Loucy (cell line): Measurements from ENCODE around the gene SLCO2A1.
A peak's percentile ranks its signal among the peaks of the same experiment; 100 is the strongest.

Experiments used
- H2AFZ ChIP-seq: fragments of 200-600 bp; sonication (generic); 2 replicates; pipeline ENCODE4 v1.6.0; 2016; ENCODE audit warnings: antibody characterized with exemption, mild to moderate bottlenecking, low read length, moderate library complexity
- H3F3A ChIP-seq: fragments of 200-600 bp; 2 replicates; pipeline ENCODE4 v1.6.0; 2016; ENCODE audit warnings: antibody characterized with exemption, low read depth, mild to moderate bottlenecking
- H3K27me3 ChIP-seq: fragments of 200-600 bp; sonication (generic); 2 replicates; pipeline ENCODE4 v1.6.1; 2014; ENCODE audit warnings: low read length, mild to moderate bottlenecking; ENCODE audit not compliant: insufficient read depth, poor library complexity, severe bottlenecking
- H3K36me3 ChIP-seq: fragments of 200-600 bp; sonication (generic); 2 replicates; pipeline ENCODE4 v1.6.1; 2016; ENCODE audit warnings: low read length; ENCODE audit not compliant: insufficient read depth
- H3K4me1 ChIP-seq: fragments of 200-600 bp; sonication (generic); 2 replicates; pipeline ENCODE4 v1.5.1; 2014; ENCODE audit warnings: low read length, mild to moderate bottlenecking; ENCODE audit not compliant: insufficient read depth, poor library complexity, severe bottlenecking
- H3K4me2 ChIP-seq: fragments of 200-600 bp; sonication (generic); 2 replicates; pipeline ENCODE4 v1.6.0; 2014; ENCODE audit warnings: antibody characterized with exemption, low read length, low read depth, mild to moderate bottlenecking; ENCODE audit not compliant: poor library complexity, severe bottlenecking
- H3K4me3 ChIP-seq: fragments of 200-600 bp; sonication (generic); 2 replicates; pipeline ENCODE4 v1.5.1; 2014; ENCODE audit warnings: low read length, mild to moderate bottlenecking, mixed read lengths; ENCODE audit not compliant: poor library complexity, severe bottlenecking
- H3K79me2 ChIP-seq: fragments of 200-600 bp; sonication (generic); 2 replicates; pipeline ENCODE4 v1.6.1; 2014; ENCODE audit warnings: low read length; ENCODE audit not compliant: insufficient read depth
- H3K9ac ChIP-seq: fragments of 200-600 bp; sonication (generic); 2 replicates; pipeline ENCODE4 v1.6.0; 2014; ENCODE audit warnings: mild to moderate bottlenecking, low read depth, low read length, moderate library complexity; ENCODE audit not compliant: poor library complexity, severe bottlenecking
- H3K9me2 ChIP-seq: fragments of 200-600 bp; sonication (generic); replicated peaks from 2 replicates; pipeline ENCODE4 v1.6.1; 2016; ENCODE audit warnings: low read depth, low read length, mixed read lengths
- H3K9me3 ChIP-seq: fragments of 200-600 bp; sonication (generic); 2 replicates; pipeline ENCODE4 v1.6.1; 2014; ENCODE audit warnings: mild to moderate bottlenecking, antibody characterized with exemption, low read length, low read depth; ENCODE audit not compliant: insufficient read depth
- H4K20me1 ChIP-seq: fragments of 200-600 bp; sonication (generic); 2 replicates; pipeline ENCODE4 v1.6.0; 2014; ENCODE audit warnings: antibody characterized with exemption, low read length, mild to moderate bottlenecking; ENCODE audit not compliant: insufficient read depth, poor library complexity, severe bottlenecking
- EZH2phosphoT487 ChIP-seq: fragments of 200-600 bp; IDR thresholded peaks from 2 replicates; pipeline ENCODE4 v1.6.1; 2018; ENCODE audit warnings: antibody characterized with exemption, mild to moderate bottlenecking, moderate library complexity, borderline replicate concordance
- TF ChIP-seq, protein P1 (sequence below): fragments of 200-600 bp; sonication (generic); conservative IDR thresholded peaks from 2 replicates; pipeline ENCODE4 v1.5.1; 2014; ENCODE audit warnings: mild to moderate bottlenecking, antibody characterized with exemption, low read length

Gene SLCO2A1

DNA sequence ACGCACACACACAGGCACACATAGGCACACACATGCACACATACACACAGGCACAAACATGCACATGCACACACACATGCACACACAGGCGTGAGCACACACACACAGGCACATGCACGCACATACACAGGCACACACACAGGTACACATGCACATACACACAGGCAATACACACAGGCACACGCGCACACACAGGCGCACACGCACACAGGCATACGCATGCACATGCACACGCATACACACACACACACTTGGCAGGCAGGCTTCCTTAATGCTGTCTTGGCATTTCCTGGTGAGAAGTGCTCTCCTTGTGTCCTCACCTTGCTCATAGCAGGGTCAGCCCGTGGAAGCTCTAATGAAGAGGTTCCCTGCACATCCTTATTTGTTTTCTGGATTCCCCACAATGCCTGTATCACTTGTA, 8.4 kb upstream of the SLCO2A1 start:
- no peak overlapping the region for H3K4me2 ChIP-seq
- H3K9me2 ChIP-seq: no peaks in the 10 kb centered on the region
- no peaks in the 10 kb centered on the region for H4K20me1 ChIP-seq
- peaks cover 29% of the 10 kb centered on the region for H3K4me1 ChIP-seq
- peak overlapping the region; percentile 30; the same call in 1 of the 2 replicates for H2AFZ ChIP-seq
- peaks cover 13% of the 10 kb centered on the region; the same call in 1 of the 2 replicates for H3K9me3 ChIP-seq
- H3F3A ChIP-seq: no peaks in the 10 kb centered on the region
- no peaks in the 10 kb centered on the region for H3K79me2 ChIP-seq
- H3K27me3 ChIP-seq: no peaks in the 10 kb centered on the region
- peak overlapping the region; percentile 25 for H3K9ac ChIP-seq
- TF ChIP-seq, protein P1, sequence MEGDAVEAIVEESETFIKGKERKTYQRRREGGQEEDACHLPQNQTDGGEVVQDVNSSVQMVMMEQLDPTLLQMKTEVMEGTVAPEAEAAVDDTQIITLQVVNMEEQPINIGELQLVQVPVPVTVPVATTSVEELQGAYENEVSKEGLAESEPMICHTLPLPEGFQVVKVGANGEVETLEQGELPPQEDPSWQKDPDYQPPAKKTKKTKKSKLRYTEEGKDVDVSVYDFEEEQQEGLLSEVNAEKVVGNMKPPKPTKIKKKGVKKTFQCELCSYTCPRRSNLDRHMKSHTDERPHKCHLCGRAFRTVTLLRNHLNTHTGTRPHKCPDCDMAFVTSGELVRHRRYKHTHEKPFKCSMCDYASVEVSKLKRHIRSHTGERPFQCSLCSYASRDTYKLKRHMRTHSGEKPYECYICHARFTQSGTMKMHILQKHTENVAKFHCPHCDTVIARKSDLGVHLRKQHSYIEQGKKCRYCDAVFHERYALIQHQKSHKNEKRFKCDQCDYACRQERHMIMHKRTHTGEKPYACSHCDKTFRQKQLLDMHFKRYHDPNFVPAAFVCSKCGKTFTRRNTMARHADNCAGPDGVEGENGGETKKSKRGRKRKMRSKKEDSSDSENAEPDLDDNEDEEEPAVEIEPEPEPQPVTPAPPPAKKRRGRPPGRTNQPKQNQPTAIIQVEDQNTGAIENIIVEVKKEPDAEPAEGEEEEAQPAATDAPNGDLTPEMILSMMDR: no peak
- TF ChIP-seq EZH2phosphoT487: no peak
- no peak overlapping the region for H3K4me3 ChIP-seq
- H3K36me3 ChIP-seq: no peaks in the 10 kb centered on the region

DNA sequence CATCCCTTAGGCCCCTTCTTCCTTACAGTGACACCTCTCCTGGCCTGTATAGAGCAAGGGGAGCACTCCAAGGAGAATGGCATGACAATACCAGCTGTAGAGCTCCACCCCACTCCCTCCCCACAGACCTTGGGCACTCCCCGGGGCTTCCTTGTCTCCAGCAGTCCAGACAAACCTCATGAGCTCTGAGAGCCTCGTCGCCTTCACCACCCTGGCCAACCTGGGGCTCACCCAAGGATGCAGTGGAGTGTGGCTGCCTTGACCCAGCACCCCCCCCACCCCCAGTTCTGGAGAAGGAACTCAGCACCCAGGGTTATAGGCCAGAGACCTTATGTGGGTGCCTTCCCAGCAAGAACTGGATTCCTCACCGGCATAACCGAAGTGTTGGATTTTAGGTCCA, 7.4 kb upstream of the SLCO2A1 start:
- H3K4me1 ChIP-seq: peaks cover 29% of the 10 kb centered on the region
- no peaks in the 10 kb centered on the region for H3K79me2 ChIP-seq
- H3K9me3 ChIP-seq: 0 out of 2 replicates have a peak, but pooled peaks cover 8% of the 10 kb centered on the region
- TF ChIP-seq, protein P1: no peak
- TF ChIP-seq EZH2phosphoT487: no peak
- H3F3A ChIP-seq: no peaks in the 10 kb centered on the region
- H4K20me1 ChIP-seq: no peaks in the 10 kb centered on the region
- no peaks in the 10 kb centered on the region for H3K36me3 ChIP-seq
- no peaks in the 10 kb centered on the region for H3K27me3 ChIP-seq
- H3K9me2 ChIP-seq: no peaks in the 10 kb centered on the region
- no peak overlapping the region for H3K4me2 ChIP-seq
- H3K4me3 ChIP-seq: no peak overlapping the region
- H3K9ac ChIP-seq: no peak overlapping the region
- no peak overlapping the region for H2AFZ ChIP-seq

DNA sequence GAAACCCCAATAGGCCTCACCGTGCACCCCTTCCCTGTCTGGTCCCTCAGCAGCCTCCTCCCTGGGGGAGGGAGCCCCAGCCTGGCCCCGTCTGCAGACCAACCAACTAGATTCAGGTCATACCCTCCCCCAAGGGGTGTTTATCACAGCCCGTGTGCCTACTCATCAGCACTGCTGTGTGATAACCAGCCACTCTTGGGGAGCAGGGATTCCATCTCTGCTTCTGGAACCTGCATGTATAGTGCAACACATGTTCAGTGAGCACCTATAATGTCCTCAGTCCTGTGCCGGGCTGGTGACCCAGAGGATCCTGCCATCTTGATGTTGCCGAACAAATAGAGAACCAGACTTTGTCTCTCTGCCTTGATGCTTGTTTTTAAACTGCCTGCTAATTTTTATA, 6.6 kb upstream of the SLCO2A1 start:
- H2AFZ ChIP-seq: peak overlapping the region; percentile 61; the same call in 1 of the 2 replicates
- H3K27me3 ChIP-seq: no peaks in the 10 kb centered on the region
- no peak overlapping the region for H3K9ac ChIP-seq
- TF ChIP-seq EZH2phosphoT487: no peak
- TF ChIP-seq, protein P1: no peak
- H3K4me2 ChIP-seq: no peak overlapping the region
- no peaks in the 10 kb centered on the region for H3K9me3 ChIP-seq
- H3K9me2 ChIP-seq: no peaks in the 10 kb centered on the region
- no peaks in the 10 kb centered on the region for H3K36me3 ChIP-seq
- no peaks in the 10 kb centered on the region for H3K79me2 ChIP-seq
- no peak overlapping the region for H3K4me3 ChIP-seq
- H4K20me1 ChIP-seq: no peaks in the 10 kb centered on the region
- peaks cover 29% of the 10 kb centered on the region for H3K4me1 ChIP-seq
- no peaks in the 10 kb centered on the region for H3F3A ChIP-seq
